ENCODE data around the gene FAM227B. TPM values are rescaled to one million over a fixed set of nuclear protein-coding genes. Genes with fewer than 3 reads are reported as not detected.

Gene FAM227B
- total RNA-seq, 1 donor from 2014 or later, result 4.5 TPM

DNA sequence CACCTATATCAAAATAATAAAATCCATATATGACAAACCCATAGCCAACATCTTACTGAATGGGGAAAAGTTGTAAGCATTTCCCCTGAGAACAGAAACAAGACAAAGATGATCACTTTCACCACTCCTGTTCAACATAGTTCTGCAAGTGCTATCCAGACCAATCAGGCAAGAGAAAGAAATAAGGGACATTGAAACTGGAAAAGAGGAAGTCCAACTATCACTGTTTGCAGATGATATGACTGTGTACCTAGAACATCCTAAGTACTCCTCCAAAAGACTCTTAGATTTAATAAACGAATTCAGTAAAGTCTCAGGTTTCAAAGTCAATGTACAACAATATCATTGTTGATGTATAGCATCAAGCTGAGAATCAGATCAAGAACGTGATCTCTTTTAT lies 233.1 kb downstream of the FAM227B start:
- intact Hi-C loops (cut with micrococcal nuclease), result no loop called here
- Mint-ChIP-seq H3K4me1 (peaks cover 3% of the 10 kb centered on the region), H3K4me3 (no peak overlapping the region), H3K27ac (no peak overlapping the region), H3K36me3 (ENCODE audit: low read depth) (no peaks in the 10 kb centered on the region), H3K27me3 (peaks cover 10% of the 10 kb centered on the region), H3K9me3 (no peaks in the 10 kb centered on the region)
- TF ChIP-seq, protein P1, sequence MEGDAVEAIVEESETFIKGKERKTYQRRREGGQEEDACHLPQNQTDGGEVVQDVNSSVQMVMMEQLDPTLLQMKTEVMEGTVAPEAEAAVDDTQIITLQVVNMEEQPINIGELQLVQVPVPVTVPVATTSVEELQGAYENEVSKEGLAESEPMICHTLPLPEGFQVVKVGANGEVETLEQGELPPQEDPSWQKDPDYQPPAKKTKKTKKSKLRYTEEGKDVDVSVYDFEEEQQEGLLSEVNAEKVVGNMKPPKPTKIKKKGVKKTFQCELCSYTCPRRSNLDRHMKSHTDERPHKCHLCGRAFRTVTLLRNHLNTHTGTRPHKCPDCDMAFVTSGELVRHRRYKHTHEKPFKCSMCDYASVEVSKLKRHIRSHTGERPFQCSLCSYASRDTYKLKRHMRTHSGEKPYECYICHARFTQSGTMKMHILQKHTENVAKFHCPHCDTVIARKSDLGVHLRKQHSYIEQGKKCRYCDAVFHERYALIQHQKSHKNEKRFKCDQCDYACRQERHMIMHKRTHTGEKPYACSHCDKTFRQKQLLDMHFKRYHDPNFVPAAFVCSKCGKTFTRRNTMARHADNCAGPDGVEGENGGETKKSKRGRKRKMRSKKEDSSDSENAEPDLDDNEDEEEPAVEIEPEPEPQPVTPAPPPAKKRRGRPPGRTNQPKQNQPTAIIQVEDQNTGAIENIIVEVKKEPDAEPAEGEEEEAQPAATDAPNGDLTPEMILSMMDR (IDR thresholded peaks at IDR 0.05), result no peak
- DNase-seq (no peak), ATAC-seq (ENCODE audit: low read depth) (no peak)
- POLR2A ChIA-PET, result no interaction called here
- CTCF ChIA-PET, result no interaction called here

- H3K9me3 Mint-ChIP-seq, result no peaks in the 10 kb centered on the region
- TF ChIP-seq, protein P1 (IDR thresholded peaks at IDR 0.05), result no peak
- intact Hi-C loops (cut with micrococcal nuclease), result no loop called here
Measured at GRCh38 chr15:49383266-49383665, 237.4 kb downstream of the FAM227B start.

GRCh38 chr15:49382394-49382793 lies 238.2 kb downstream of the FAM227B start:
- Mint-ChIP-seq H3K27ac (no peak overlapping the region), H3K9me3 (no peaks in the 10 kb centered on the region), H3K4me3 (no peak overlapping the region), H3K27me3 (no peaks in the 10 kb centered on the region), H3K36me3 (ENCODE audit: low read depth) (no peaks in the 10 kb centered on the region), H3K4me1 (peaks cover 1% of the 10 kb centered on the region)
- CTCF ChIA-PET, result no interaction called here
- POLR2A ChIA-PET, result no interaction called here
- DNase-seq (no peak), ATAC-seq (ENCODE audit: low read depth) (no peak)
- TF ChIP-seq, protein P1 (IDR thresholded peaks at IDR 0.05), result no peak
- intact Hi-C loops (cut with micrococcal nuclease), result no loop called here

More at GRCh38 chr15:49383266-49383665, 237.4 kb downstream of the FAM227B start:
- peaks cover 3% of the 10 kb centered on the region for H3K4me1 Mint-ChIP-seq
- H3K27ac Mint-ChIP-seq, result no peak overlapping the region
- ChIA-PET CTCF (no interaction called here), POLR2A (no interaction called here)
- no peak for ATAC-seq (ENCODE audit: low read depth)
- no peaks in the 10 kb centered on the region for H3K36me3 Mint-ChIP-seq (ENCODE audit: low read depth)
- no peak overlapping the region for H3K4me3 Mint-ChIP-seq
- DNase-seq, result no peak
- peaks cover under 1% of the 10 kb centered on the region for H3K27me3 Mint-ChIP-seq

- ATAC-seq (ENCODE audit: low read depth) (no peak), DNase-seq (no peak)
- no peak overlapping the region for H3K27ac Mint-ChIP-seq
- CTCF ChIA-PET, result no interaction called here
- H3K4me1 Mint-ChIP-seq, result no peaks in the 10 kb centered on the region
- TF ChIP-seq, protein P1 (IDR thresholded peaks at IDR 0.05), result no peak
- no peaks in the 10 kb centered on the region for H3K36me3 Mint-ChIP-seq (ENCODE audit: low read depth)
- H3K9me3 Mint-ChIP-seq, result no peaks in the 10 kb centered on the region
- POLR2A ChIA-PET, result no interaction called here
- no peak overlapping the region for H3K4me3 Mint-ChIP-seq
- intact Hi-C loops (cut with micrococcal nuclease), result no loop called here
- H3K27me3 Mint-ChIP-seq, result no peaks in the 10 kb centered on the region
Measured at GRCh38 chr15:49380912-49381311, 239.7 kb downstream of the FAM227B start.

GRCh38 chr15:49379996-49380395 lies 240.6 kb downstream of the FAM227B start:
- no peaks in the 10 kb centered on the region for H3K4me1 Mint-ChIP-seq
- CTCF ChIA-PET, result no interaction called here
- no peaks in the 10 kb centered on the region for H3K9me3 Mint-ChIP-seq
- ATAC-seq (ENCODE audit: low read depth) (no peak), DNase-seq (no peak)
- TF ChIP-seq, protein P1 (IDR thresholded peaks at IDR 0.05), result no peak
- H3K27ac Mint-ChIP-seq, result no peak overlapping the region
- intact Hi-C loops (cut with micrococcal nuclease), result no loop called here
- no peak overlapping the region for H3K4me3 Mint-ChIP-seq
- H3K36me3 Mint-ChIP-seq (ENCODE audit: low read depth), result no peaks in the 10 kb centered on the region
- no peaks in the 10 kb centered on the region for H3K27me3 Mint-ChIP-seq
- POLR2A ChIA-PET, result no interaction called here

Measured in activated B cell treated with CpG ODN at 0.5 μM for 24 hours (primary cell).